Hematopoietic multipotent progenitor cell treated with erythropoietin and hydrocortisone succinate and interleukin-3 and kit ligand, for 17 days (in vitro differentiated cells): Measurements from ENCODE around the gene KMT2D.
A peak's percentile ranks its signal among the peaks of the same experiment; 100 is the strongest.
"Not testable (repeated sequence)": the region's sequence is repeated elsewhere in the genome, so short reads cannot be mapped to it uniquely, and the experiment has no call there.

Source experiments
- DNase-seq: peaks from one replicate; pipeline ENCODE4 v3.0.0-alpha.2; 2015; ENCODE audit warnings: low spot score

KMT2D gene

GRCh38 chr12:49088932-49089330 lies 28.3 kb upstream of the KMT2D start:
- no peak for DNase-seq

GRCh38 chr12:49088150-49088931 lies 27.7 kb upstream of the KMT2D start:
- peak; percentile 95 for DNase-seq

- DNase-seq, result no peak
Measured at GRCh38 chr12:49086116-49086515, 25.5 kb upstream of the KMT2D start.

- DNase-seq, result no peak
Measured at GRCh38 chr12:49084438-49084837, 23.8 kb upstream of the KMT2D start.

GRCh38 chr12:49079793-49080192 lies 19.2 kb upstream of the KMT2D start:
- no peak for DNase-seq

- DNase-seq, result no peak
Measured at GRCh38 chr12:49070971-49071370, 10.4 kb upstream of the KMT2D start.

- peak; percentile 98 for DNase-seq
Measured at GRCh38 chr12:49069507-49070346, 9.1 kb upstream of the KMT2D start, which contains the start of gene RHEBL1. Gene RHEBL1 (minus strand): TSS chr12:49069979. CDS start chr12:49069785, 194 bp downstream.

- DNase-seq, result no peak
Measured at GRCh38 chr12:49068879-49069506, 8.4 kb upstream of the KMT2D start.

- DNase-seq, result no peak
Measured at GRCh38 chr12:49066120-49066519, 5.5 kb upstream of the KMT2D start.

GRCh38 chr12:49064767-49065152 lies 4.2 kb upstream of the KMT2D start:
- no peak for DNase-seq

GRCh38 chr12:49061916-49062315 lies 1.3 kb upstream of the KMT2D start:
- not testable (repeated sequence) for DNase-seq

- DNase-seq, result no peak
Measured at GRCh38 chr12:49061157-49061650, 610 bp upstream of the KMT2D start.

GRCh38 chr12:49059299-49060171 lies 1.1 kb downstream of the KMT2D start:
- DNase-seq, result peak; percentile 80

- DNase-seq, result no peak
Measured at GRCh38 chr12:49059045-49059298, 1.6 kb downstream of the KMT2D start.

GRCh38 chr12:49058366-49059044 lies 2.1 kb downstream of the KMT2D start:
- DNase-seq, result peak; percentile 36

GRCh38 chr12:49057888-49058287 lies 2.7 kb downstream of the KMT2D start:
- peak; percentile 29 for DNase-seq

- DNase-seq, result peak; percentile 73
Measured at GRCh38 chr12:49055978-49056754, 4.4 kb downstream of the KMT2D start.

GRCh38 chr12:49055092-49055491 lies 5.5 kb downstream of the KMT2D start:
- DNase-seq, result no peak

GRCh38 chr12:49054524-49054923 lies 6.1 kb downstream of the KMT2D start:
- DNase-seq, result no peak

- no peak for DNase-seq
Measured at GRCh38 chr12:49054096-49054495, 6.5 kb downstream of the KMT2D start.
